IPS-18a (cell line): ENCODE measurements around the gene GIMAP2.

Experiments used
- H3K27ac ChIP-seq: one replicate; pipeline ENCODE4 v1.5.1; 2013; ENCODE audit warnings: low read length
- H3K27me3 ChIP-seq: one replicate; pipeline ENCODE4 v1.6.1; 2013; ENCODE audit warnings: mild to moderate bottlenecking, low read length; ENCODE audit not compliant: control insufficient read depth, insufficient read depth
- H3K36me3 ChIP-seq: one replicate; pipeline ENCODE4 v1.6.1; 2013; ENCODE audit warnings: low read depth, low read length; ENCODE audit not compliant: control insufficient read depth
- H3K4me1 ChIP-seq: one replicate; pipeline ENCODE4 v1.6.1; 2013; ENCODE audit warnings: low read depth, low read length; ENCODE audit not compliant: control insufficient read depth
- H3K4me3 ChIP-seq: one replicate; pipeline ENCODE4 v1.5.1; 2013; ENCODE audit warnings: low read length
- H3K9ac ChIP-seq: one replicate; pipeline ENCODE4 v1.6.1; 2013; ENCODE audit warnings: mild to moderate bottlenecking, low read length, moderate library complexity
- H3K9me3 ChIP-seq: one replicate; pipeline ENCODE4 v1.6.1; 2013; ENCODE audit warnings: low read depth, low read length; ENCODE audit not compliant: control insufficient read depth

GIMAP2 gene

GRCh38 chr7:150686030-150686631 is 625 bp downstream of the GIMAP2 start:
- Histone ChIP-seq H3K9ac (no peak overlapping the region), H3K27ac (no peak overlapping the region), H3K4me1 (no peaks in the 10 kb centered on the region), H3K27me3 (no peaks in the 10 kb centered on the region), H3K4me3 (no peak overlapping the region), H3K36me3 (no peaks in the 10 kb centered on the region), H3K9me3 (no peaks in the 10 kb centered on the region)

- Histone ChIP-seq H3K4me1 (no peaks in the 10 kb centered on the region), H3K9me3 (no peaks in the 10 kb centered on the region), H3K9ac (no peak overlapping the region), H3K27ac (no peak overlapping the region), H3K36me3 (no peaks in the 10 kb centered on the region), H3K27me3 (no peaks in the 10 kb centered on the region), H3K4me3 (no peak overlapping the region)
Measured at GRCh38 chr7:150688630-150689029, 3.1 kb downstream of the GIMAP2 start.

GRCh38 chr7:150695654-150696053 is 10.1 kb downstream of the GIMAP2 start:
- H3K4me3 ChIP-seq: no peak overlapping the region

GRCh38 chr7:150703209-150703608 is 17.7 kb downstream of the GIMAP2 start:
- no peaks in the 10 kb centered on the region for H3K27me3 ChIP-seq
- H3K27ac ChIP-seq: no peak overlapping the region
- no peak overlapping the region for H3K4me3 ChIP-seq
- H3K36me3 ChIP-seq: no peaks in the 10 kb centered on the region
- no peak overlapping the region for H3K9ac ChIP-seq
- H3K9me3 ChIP-seq: peaks cover 10% of the 10 kb centered on the region
- H3K4me1 ChIP-seq: no peaks in the 10 kb centered on the region

More at GRCh38 chr7:150695654-150696053, 10.1 kb downstream of the GIMAP2 start:
- no peaks in the 10 kb centered on the region for H3K36me3 ChIP-seq
- no peak overlapping the region for H3K9ac ChIP-seq
- H3K27me3 ChIP-seq: no peaks in the 10 kb centered on the region
- no peaks in the 10 kb centered on the region for H3K9me3 ChIP-seq
- no peaks in the 10 kb centered on the region for H3K4me1 ChIP-seq
- H3K27ac ChIP-seq: no peak overlapping the region

GRCh38 chr7:150715293-150715692 is 29.8 kb downstream of the GIMAP2 start:
- Histone ChIP-seq H3K4me3 (no peak overlapping the region), H3K27me3 (peaks cover 25% of the 10 kb centered on the region)

GRCh38 chr7:150715738-150716137 is 30.2 kb downstream of the GIMAP2 start:
- Histone ChIP-seq H3K36me3 (no peaks in the 10 kb centered on the region), H3K9ac (no peak overlapping the region), H3K4me3 (no peak overlapping the region), H3K27ac (no peak overlapping the region), H3K4me1 (no peaks in the 10 kb centered on the region), H3K9me3 (no peaks in the 10 kb centered on the region), H3K27me3 (peaks cover 25% of the 10 kb centered on the region)

More at GRCh38 chr7:150715293-150715692, 29.8 kb downstream of the GIMAP2 start:
- Histone ChIP-seq H3K9me3 (no peaks in the 10 kb centered on the region), H3K9ac (no peak overlapping the region), H3K27ac (no peak overlapping the region), H3K4me1 (no peaks in the 10 kb centered on the region), H3K36me3 (no peaks in the 10 kb centered on the region)

GRCh38 chr7:150716368-150716767 is 30.9 kb downstream of the GIMAP2 start, which contains the start of gene GIMAP1:
Gene GIMAP1 (plus strand): TSS chr7:150716613. CDS start chr7:150719048, 2,435 bp downstream.
- no peak within 1 kb of the TSS for H3K9ac ChIP-seq
- H3K27ac ChIP-seq: no peak within 1 kb of the TSS
- H3K4me1 ChIP-seq: no peaks in the 10 kb centered on the region
- H3K9me3 ChIP-seq: no peaks in the 10 kb centered on the region
- peaks cover 25% of the 10 kb centered on the region for H3K27me3 ChIP-seq
- no peak within 1 kb of the TSS for H3K4me3 ChIP-seq
- no peaks in the 10 kb centered on the region for H3K36me3 ChIP-seq

GRCh38 chr7:150716939-150717338 is 31.4 kb downstream of the GIMAP2 start:
- no peak overlapping the region for H3K9ac ChIP-seq
- no peaks in the 10 kb centered on the region for H3K4me1 ChIP-seq
- no peaks in the 10 kb centered on the region for H3K36me3 ChIP-seq
- H3K9me3 ChIP-seq: no peaks in the 10 kb centered on the region
- H3K4me3 ChIP-seq: no peak overlapping the region
- H3K27ac ChIP-seq: no peak overlapping the region
- peaks cover 25% of the 10 kb centered on the region for H3K27me3 ChIP-seq

GRCh38 chr7:150717814-150718420 is 32.4 kb downstream of the GIMAP2 start:
- H3K4me3 ChIP-seq: no peak overlapping the region

GRCh38 chr7:150719436-150719835 is 33.9 kb downstream of the GIMAP2 start:
- H3K27me3 ChIP-seq: peaks cover 44% of the 10 kb centered on the region
- no peaks in the 10 kb centered on the region for H3K36me3 ChIP-seq
- no peaks in the 10 kb centered on the region for H3K9me3 ChIP-seq
- H3K4me3 ChIP-seq: no peak overlapping the region
- H3K9ac ChIP-seq: no peak overlapping the region
- no peak overlapping the region for H3K27ac ChIP-seq
- H3K4me1 ChIP-seq: no peaks in the 10 kb centered on the region

More at GRCh38 chr7:150717814-150718420, 32.4 kb downstream of the GIMAP2 start:
- no peaks in the 10 kb centered on the region for H3K36me3 ChIP-seq
- no peak overlapping the region for H3K9ac ChIP-seq
- peaks cover 31% of the 10 kb centered on the region for H3K27me3 ChIP-seq
- no peaks in the 10 kb centered on the region for H3K4me1 ChIP-seq
- H3K27ac ChIP-seq: no peak overlapping the region
- H3K9me3 ChIP-seq: no peaks in the 10 kb centered on the region

- Histone ChIP-seq H3K9ac (no peak overlapping the region), H3K4me3 (no peak overlapping the region), H3K36me3 (no peaks in the 10 kb centered on the region), H3K4me1 (no peaks in the 10 kb centered on the region), H3K27ac (no peak overlapping the region), H3K27me3 (peaks cover 44% of the 10 kb centered on the region), H3K9me3 (no peaks in the 10 kb centered on the region)
Measured at GRCh38 chr7:150719960-150720891, 34.7 kb downstream of the GIMAP2 start.
